Lower lobe of right lung (tissue), 2 donors: Measurements from ENCODE around the gene JAKMIP2. TPM values are rescaled to one million over a fixed set of nuclear protein-coding genes. Genes with fewer than 3 reads are reported as not detected.
"Not testable (repeated sequence)": the region's sequence is repeated elsewhere in the genome, so short reads cannot be mapped to it uniquely, and the experiment has no call there.

ENCODE experiments used
- ATAC-seq, 2 donors: fragments of 200-7000 bp; cut with Tn5 transposase; one replicate each; pipeline ENCODE4 v1.9.1; 2020 to 2022; ENCODE audit warnings: mild to moderate bottlenecking in 2 of 2, moderate library complexity in 2 of 2
- DNase-seq: peaks from one replicate; pipeline ENCODE4 v3.0.0-alpha.2; 2020
- H3K27ac ChIP-seq: fragments of 200-600 bp; one replicate; pipeline ENCODE4 v1.8.0; 2022
- H3K27me3 ChIP-seq: fragments of 200-600 bp; one replicate; pipeline ENCODE4 v1.8.0; 2022; ENCODE audit warnings: low read depth
- H3K36me3 ChIP-seq: fragments of 200-600 bp; one replicate; pipeline ENCODE4 v1.8.0; 2022; ENCODE audit warnings: mild to moderate bottlenecking
- H3K4me1 ChIP-seq: fragments of 200-600 bp; one replicate; pipeline ENCODE4 v1.8.0; 2022
- H3K4me3 ChIP-seq: fragments of 200-600 bp; one replicate; pipeline ENCODE4 v1.8.0; 2022; ENCODE audit warnings: mild to moderate bottlenecking
- H3K9me3 ChIP-seq: fragments of 200-600 bp; one replicate; pipeline ENCODE4 v1.8.0; 2022
- intact Hi-C: fragments of 100-400 bp; cut with DNase I; formaldehyde crosslinking; loops from one replicate; pipeline ENCODE4 v1.11.0; 2022
- total RNA-seq: library from RNA; stranded (reverse); fragmentation: NEBNext Ultra II Directional; extraction: Animal tissue kit (Norgen Biotek cat#: 25700); gene quantifications from one replicate; pipeline ENCODE4 v1.2.1, GENCODE V29; 2021
- TF ChIP-seq, protein P1 (sequence below): fragments of 200-600 bp; IDR thresholded peaks from one replicate; pipeline ENCODE4 v1.8.0; 2022; ENCODE audit warnings: antibody characterized with exemption, mild to moderate bottlenecking
- donor health status: DM: no; HTN: yes; CAD: no; lungs with severe emphysema.

Gene JAKMIP2
- total RNA-seq, 1 donor from 2014 or later, result 8.3 TPM

DNA sequence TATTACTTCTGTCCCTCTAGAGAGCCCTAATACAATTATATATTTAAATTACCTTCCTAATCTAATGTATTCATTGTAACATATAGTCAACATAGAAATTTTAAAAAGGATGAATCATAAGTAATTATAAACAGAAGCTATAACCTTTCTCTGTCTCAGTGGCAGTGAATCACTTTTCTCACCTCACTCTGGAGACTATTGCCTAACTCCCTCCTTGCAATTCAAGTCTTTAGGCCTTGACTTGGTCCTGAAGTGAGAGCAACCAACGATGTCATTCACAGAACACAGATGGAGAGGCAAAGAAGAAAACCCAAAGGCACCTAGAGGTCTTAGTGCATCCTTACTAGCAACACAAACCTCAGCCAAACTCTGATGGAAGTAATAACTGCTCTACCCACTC is 139.4 kb downstream of the JAKMIP2 start:
- Histone ChIP-seq H3K36me3 (no peaks in the 10 kb centered on the region), H3K27ac (no peak overlapping the region), H3K4me3 (no peak overlapping the region), H3K27me3 (no peaks in the 10 kb centered on the region), H3K9me3 (no peaks in the 10 kb centered on the region), H3K4me1 (no peaks in the 10 kb centered on the region)
- ATAC-seq (no peak), DNase-seq (no peak)
- TF ChIP-seq, protein P1, sequence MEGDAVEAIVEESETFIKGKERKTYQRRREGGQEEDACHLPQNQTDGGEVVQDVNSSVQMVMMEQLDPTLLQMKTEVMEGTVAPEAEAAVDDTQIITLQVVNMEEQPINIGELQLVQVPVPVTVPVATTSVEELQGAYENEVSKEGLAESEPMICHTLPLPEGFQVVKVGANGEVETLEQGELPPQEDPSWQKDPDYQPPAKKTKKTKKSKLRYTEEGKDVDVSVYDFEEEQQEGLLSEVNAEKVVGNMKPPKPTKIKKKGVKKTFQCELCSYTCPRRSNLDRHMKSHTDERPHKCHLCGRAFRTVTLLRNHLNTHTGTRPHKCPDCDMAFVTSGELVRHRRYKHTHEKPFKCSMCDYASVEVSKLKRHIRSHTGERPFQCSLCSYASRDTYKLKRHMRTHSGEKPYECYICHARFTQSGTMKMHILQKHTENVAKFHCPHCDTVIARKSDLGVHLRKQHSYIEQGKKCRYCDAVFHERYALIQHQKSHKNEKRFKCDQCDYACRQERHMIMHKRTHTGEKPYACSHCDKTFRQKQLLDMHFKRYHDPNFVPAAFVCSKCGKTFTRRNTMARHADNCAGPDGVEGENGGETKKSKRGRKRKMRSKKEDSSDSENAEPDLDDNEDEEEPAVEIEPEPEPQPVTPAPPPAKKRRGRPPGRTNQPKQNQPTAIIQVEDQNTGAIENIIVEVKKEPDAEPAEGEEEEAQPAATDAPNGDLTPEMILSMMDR, result no peak
- intact Hi-C loops, result no loop called here

DNA sequence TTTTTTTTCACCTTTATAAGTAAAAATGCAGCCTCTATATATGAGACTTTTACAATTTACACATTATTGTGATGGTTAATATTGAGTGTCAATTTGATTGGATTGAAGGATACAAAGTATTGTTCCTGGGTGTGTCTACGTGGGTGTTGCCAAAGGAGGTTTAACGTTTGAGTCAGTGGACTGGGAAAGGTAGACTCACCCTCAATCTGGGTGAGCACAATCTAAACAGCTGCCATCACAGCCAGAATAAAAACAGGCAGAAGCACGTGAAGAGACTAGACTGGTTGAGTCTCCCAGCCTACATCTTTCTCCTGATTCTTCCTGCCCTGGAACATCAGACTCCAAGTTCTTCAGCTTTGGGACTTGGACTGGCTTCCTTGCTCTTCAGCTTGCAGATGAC is 139.9 kb downstream of the JAKMIP2 start:
- no peak overlapping the region for H3K27ac ChIP-seq
- no peaks in the 10 kb centered on the region for H3K36me3 ChIP-seq
- ATAC-seq (no peak), DNase-seq (no peak)
- H3K4me1 ChIP-seq, result no peaks in the 10 kb centered on the region
- no peak overlapping the region for H3K4me3 ChIP-seq
- intact Hi-C loops, result no loop called here
- TF ChIP-seq, protein P1, result no peak
- no peaks in the 10 kb centered on the region for H3K27me3 ChIP-seq
- H3K9me3 ChIP-seq, result no peaks in the 10 kb centered on the region

DNA sequence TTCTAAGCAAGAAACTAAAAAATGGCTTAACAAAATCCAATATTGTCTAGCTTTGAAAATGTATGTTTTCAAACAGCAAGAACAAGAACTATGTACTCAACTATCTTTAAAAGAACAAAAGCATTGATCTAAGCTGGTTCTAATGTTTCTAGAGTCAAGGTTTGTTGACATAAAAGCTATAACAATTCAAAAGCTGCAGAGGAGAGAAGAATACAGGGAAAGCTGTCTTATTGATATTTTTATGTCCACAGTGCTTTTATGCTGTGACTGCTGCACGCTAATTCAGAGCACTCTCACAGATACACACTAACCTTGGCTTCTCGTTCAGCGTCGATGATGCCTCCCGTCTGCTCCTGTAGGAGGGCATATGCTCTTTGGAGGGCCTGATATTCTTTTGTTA is 143.2 kb downstream of the JAKMIP2 start:
- TF ChIP-seq, protein P1, result no peak
- Histone ChIP-seq H3K36me3 (no peaks in the 10 kb centered on the region), H3K9me3 (no peaks in the 10 kb centered on the region), H3K4me1 (no peaks in the 10 kb centered on the region), H3K27me3 (no peaks in the 10 kb centered on the region), H3K4me3 (no peak overlapping the region), H3K27ac (no peak overlapping the region)
- DNase-seq (no peak), ATAC-seq (no peak)
- intact Hi-C loops, result no loop called here

DNA sequence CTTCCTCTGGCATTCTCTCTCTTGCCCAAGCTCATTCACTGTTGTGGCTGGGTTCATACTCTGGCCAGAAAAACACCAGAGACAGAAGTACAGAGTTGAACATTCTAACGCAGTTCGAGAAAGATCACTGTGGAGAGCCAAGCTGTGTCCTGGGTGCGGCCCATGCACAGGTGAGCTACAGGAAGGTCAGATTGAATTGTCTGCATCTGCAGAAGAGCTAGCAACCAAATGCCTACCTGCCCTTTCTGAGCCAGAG is 145.9 kb downstream of the JAKMIP2 start:
- H3K4me3 ChIP-seq, result no peak overlapping the region
- no peak overlapping the region for H3K27ac ChIP-seq
- ATAC-seq (no peak), DNase-seq (no peak)
- H3K27me3 ChIP-seq, result no peaks in the 10 kb centered on the region
- no peaks in the 10 kb centered on the region for H3K4me1 ChIP-seq
- H3K36me3 ChIP-seq, result no peaks in the 10 kb centered on the region
- intact Hi-C loops, result no loop called here
- no peaks in the 10 kb centered on the region for H3K9me3 ChIP-seq
- TF ChIP-seq, protein P1, result no peak

DNA sequence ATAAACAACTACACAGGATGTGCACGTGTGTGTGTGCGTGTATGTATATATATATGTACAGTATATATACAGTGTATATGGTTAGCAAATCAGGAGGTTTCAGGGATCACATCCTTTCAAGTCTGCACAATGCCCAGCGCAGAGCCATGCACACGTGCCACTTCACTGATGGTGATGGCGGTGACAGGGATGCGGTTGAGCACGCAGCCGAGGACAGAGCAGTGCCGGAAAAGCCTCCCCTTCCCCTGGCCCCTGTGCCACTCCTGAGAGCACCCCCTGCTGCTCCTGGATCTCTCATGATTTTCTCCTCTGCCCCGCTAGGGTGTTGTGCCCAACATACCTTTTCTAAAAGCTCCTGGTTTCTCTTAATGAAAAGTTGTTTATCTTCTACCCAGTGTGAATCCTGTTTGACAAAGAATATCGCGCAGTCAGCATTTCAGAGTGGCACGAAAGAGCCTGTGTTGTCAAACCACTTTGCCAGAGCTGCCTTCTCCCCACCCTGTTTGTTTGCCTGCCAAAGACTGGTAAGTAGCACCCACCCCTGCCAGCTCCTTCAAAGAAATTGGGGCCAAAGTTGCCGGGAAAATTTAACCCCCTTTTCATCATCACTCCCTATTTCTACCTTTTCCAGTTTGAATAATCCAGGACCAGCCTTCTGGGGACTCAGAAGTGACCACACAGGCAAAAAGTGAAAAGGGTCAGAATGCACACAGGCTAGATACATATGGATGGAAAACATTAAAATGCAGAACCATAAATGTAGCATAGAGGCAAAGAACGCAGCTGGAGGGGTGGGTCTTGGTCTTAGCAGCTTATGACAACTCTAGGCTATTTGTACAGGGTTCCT is 146.4 kb downstream of the JAKMIP2 start:
- Histone ChIP-seq H3K4me1 (no peaks in the 10 kb centered on the region), H3K27me3 (no peaks in the 10 kb centered on the region), H3K4me3 (no peak overlapping the region), H3K9me3 (no peaks in the 10 kb centered on the region), H3K27ac (no peak overlapping the region), H3K36me3 (no peaks in the 10 kb centered on the region)
- ATAC-seq (no peak), DNase-seq (no peak)
- intact Hi-C loops, result no loop called here
- TF ChIP-seq, protein P1, result no peak

DNA sequence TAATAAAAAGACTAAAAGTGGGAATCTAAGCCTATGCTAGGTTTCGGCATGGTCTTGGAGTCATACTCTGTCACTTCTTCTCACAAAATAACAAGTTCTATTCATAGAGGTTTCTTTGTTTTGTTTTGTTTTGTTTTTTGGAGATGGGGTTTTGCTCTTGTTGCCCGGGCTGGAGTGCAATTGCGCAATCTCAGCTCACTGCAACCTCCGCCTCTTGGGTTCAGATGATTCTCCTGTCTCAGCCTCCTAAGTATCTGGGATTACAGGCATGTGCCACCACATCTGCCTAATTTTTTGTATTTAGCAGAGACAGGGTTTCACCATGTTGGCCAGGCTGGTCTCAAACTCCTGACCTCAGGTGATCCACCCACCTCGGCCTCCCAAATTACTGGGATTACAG is 147.1 kb downstream of the JAKMIP2 start:
- intact Hi-C loops, H3K27me3 ChIP-seq, DNase-seq, H3K27ac ChIP-seq, H3K4me3 ChIP-seq, H3K4me1 ChIP-seq, ATAC-seq, H3K9me3 ChIP-seq, H3K36me3 ChIP-seq: not testable (repeated sequence)
